GM12873 (cell line): ENCODE measurements around the gene CREBBP.
A peak's percentile ranks its signal among the peaks of the same experiment; 100 is the strongest.

Source experiments
- CTCF ChIP-seq: IDR thresholded peaks from 2 replicates; pipeline ENCODE4 v1.5.1; 2012; ENCODE audit warnings: low read depth, mild to moderate bottlenecking, moderate library complexity, low read length, control low read depth; ENCODE audit not compliant: insufficient read depth; ENCODE audit errors: missing control alignments

The CREBBP gene

GRCh38 chr16:3691761-3692160 is 188.8 kb downstream of the CREBBP start:
- no peak for TF ChIP-seq CTCF

GRCh38 chr16:3690980-3691720 is 189.4 kb downstream of the CREBBP start:
- peak; percentile 27 for TF ChIP-seq CTCF

- peak; percentile 96 for TF ChIP-seq CTCF
Observed at GRCh38 chr16:3690470-3690928, 190.0 kb downstream of the CREBBP start.

GRCh38 chr16:3689731-3690130 is 190.8 kb downstream of the CREBBP start:
- no peak for TF ChIP-seq CTCF

GRCh38 chr16:3687792-3688191 is 192.7 kb downstream of the CREBBP start:
- TF ChIP-seq CTCF: no peak

- no peak for TF ChIP-seq CTCF
Observed at GRCh38 chr16:3687021-3687420, 193.5 kb downstream of the CREBBP start.

GRCh38 chr16:3681206-3681605 is 199.3 kb downstream of the CREBBP start:
- no peak for TF ChIP-seq CTCF
